ENCODE data around the gene SPAG4. TPM values are rescaled to one million over a fixed set of nuclear protein-coding genes. Genes with fewer than 3 reads are reported as not detected.
A peak's percentile ranks its signal among the peaks of the same experiment; 100 is the strongest.

SPAG4 gene
- total RNA-seq, 1 donor, result 4.0 TPM

DNA sequence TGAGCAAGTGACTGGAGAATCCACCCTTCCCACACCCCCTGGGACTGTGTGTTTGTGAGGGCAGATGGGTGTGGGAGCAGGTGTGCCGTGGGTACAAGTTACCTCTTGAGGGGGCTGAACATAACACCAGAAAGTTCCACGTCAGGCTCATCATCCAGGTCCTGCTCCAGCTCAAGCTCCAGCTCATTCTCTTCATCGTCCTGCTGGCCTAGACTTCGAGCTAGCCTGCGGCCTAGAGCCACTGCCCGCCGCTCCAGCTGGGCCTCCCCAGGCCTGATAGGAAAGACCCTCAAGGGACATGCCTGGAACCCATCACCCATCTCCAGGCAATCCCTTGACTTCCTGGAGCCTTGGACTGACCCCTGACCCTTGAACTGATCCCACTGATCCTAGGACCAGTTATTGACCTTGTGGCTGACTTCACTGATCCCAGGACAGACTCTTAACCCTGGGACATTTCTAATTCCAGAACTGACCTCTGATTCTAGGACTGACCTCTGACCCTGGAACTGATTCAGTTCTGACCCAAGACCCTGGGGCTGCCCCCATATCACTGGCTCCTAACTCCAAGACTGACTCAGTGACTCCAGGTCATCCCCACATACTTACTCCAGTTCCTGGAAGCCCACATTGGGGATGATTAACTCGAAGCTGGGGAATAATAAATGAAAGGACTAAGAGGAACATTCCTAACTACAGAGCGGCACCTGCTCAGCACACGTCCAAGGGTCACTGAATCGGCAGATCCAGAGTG is 11.8 kb upstream of the SPAG4 start:
- Histone ChIP-seq H3K36me3 (ENCODE audit: insufficient read depth, low read length) (no peaks in the 10 kb centered on the region), H2AFZ (ENCODE audit: low read length) (no peak overlapping the region), H3K27me3 (ENCODE audit: insufficient read depth, low read length) (peaks cover 21% of the 10 kb centered on the region), H3K4me3 (ENCODE audit: insufficient read depth, low read length) (no peak overlapping the region), H3K4me2 (ENCODE audit: insufficient read depth, low read length) (no peak overlapping the region), H4K20me1 (ENCODE audit: insufficient read depth, low read length) (no peaks in the 10 kb centered on the region), H3K27ac (ENCODE audit: low read depth, low read length) (no peak overlapping the region), H3K9me3 (ENCODE audit: low read depth, low read length) (no peaks in the 10 kb centered on the region), H3K4me1 (ENCODE audit: insufficient read depth, low read length) (peaks cover 7% of the 10 kb centered on the region), H3K79me2 (ENCODE audit: insufficient read depth, low read length) (no peaks in the 10 kb centered on the region)
- no peak for DNase-seq (ENCODE audit: insufficient read length, low spot score, missing footprints)
- TF ChIP-seq, protein P1, sequence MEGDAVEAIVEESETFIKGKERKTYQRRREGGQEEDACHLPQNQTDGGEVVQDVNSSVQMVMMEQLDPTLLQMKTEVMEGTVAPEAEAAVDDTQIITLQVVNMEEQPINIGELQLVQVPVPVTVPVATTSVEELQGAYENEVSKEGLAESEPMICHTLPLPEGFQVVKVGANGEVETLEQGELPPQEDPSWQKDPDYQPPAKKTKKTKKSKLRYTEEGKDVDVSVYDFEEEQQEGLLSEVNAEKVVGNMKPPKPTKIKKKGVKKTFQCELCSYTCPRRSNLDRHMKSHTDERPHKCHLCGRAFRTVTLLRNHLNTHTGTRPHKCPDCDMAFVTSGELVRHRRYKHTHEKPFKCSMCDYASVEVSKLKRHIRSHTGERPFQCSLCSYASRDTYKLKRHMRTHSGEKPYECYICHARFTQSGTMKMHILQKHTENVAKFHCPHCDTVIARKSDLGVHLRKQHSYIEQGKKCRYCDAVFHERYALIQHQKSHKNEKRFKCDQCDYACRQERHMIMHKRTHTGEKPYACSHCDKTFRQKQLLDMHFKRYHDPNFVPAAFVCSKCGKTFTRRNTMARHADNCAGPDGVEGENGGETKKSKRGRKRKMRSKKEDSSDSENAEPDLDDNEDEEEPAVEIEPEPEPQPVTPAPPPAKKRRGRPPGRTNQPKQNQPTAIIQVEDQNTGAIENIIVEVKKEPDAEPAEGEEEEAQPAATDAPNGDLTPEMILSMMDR (IDR thresholded peaks at IDR 0.05; ENCODE audit: extremely low read depth, low read depth, low read length), result no peak

DNA sequence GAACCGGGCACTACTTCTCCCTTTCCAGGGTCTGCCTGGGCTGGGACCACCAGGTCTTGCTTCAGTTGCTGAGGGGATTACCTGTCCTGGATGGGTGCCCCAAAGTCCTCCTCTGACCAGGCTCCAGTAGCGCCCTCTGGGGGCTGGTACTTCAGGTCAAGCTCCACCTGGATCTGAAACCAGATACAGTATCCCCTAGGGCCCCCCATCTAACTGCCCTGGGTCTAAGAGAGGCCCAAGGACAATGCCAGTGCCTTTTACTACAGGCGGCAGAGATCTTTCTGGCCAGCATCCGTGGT is 11.2 kb upstream of the SPAG4 start:
- H3K4me1 ChIP-seq (ENCODE audit: insufficient read depth, low read length), result peaks cover 7% of the 10 kb centered on the region
- no peak overlapping the region for H3K4me3 ChIP-seq (ENCODE audit: insufficient read depth, low read length)
- TF ChIP-seq, protein P1 (IDR thresholded peaks at IDR 0.05; ENCODE audit: extremely low read depth, low read depth, low read length), result peak; percentile 27

DNA sequence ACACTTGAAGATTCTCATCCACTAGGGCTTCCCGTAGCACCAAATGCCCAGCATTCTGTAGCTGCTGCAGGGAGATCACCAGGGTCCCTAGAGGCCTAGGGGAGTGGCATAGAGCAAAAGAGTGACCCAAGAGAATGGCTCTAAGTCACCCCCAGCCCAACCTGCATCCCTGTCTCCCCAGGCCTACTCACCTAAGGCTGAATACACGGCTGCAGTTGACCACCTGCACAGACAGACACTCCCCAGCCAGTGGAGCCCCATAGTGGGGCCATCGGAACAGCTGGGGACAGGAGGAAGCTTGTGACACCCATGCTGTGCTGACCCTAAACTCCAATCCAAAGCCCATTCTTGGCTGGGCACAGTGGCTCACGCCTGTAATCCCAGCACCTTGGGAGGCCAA is 9.5 kb upstream of the SPAG4 start:
- H3K27me3 ChIP-seq (ENCODE audit: insufficient read depth, low read length), result peaks cover 9% of the 10 kb centered on the region
- TF ChIP-seq, protein P1 (IDR thresholded peaks at IDR 0.05; ENCODE audit: extremely low read depth, low read depth, low read length), result no peak
- H3K9me3 ChIP-seq (ENCODE audit: low read depth, low read length), result no peaks in the 10 kb centered on the region
- no peak overlapping the region for H3K4me3 ChIP-seq (ENCODE audit: insufficient read depth, low read length)
- H4K20me1 ChIP-seq (ENCODE audit: insufficient read depth, low read length), result no peaks in the 10 kb centered on the region
- H3K36me3 ChIP-seq (ENCODE audit: insufficient read depth, low read length), result no peaks in the 10 kb centered on the region
- no peak overlapping the region for H3K27ac ChIP-seq (ENCODE audit: low read depth, low read length)
- no peak overlapping the region for H3K4me2 ChIP-seq (ENCODE audit: insufficient read depth, low read length)
- H2AFZ ChIP-seq (ENCODE audit: low read length), result no peak overlapping the region
- peaks cover 2% of the 10 kb centered on the region for H3K4me1 ChIP-seq (ENCODE audit: insufficient read depth, low read length)
- DNase-seq (ENCODE audit: insufficient read length, low spot score, missing footprints), result no peak
- no peaks in the 10 kb centered on the region for H3K79me2 ChIP-seq (ENCODE audit: insufficient read depth, low read length)

More for the DNA sequence above, 11.2 kb upstream of the SPAG4 start:
- Histone ChIP-seq H3K27ac (ENCODE audit: low read depth, low read length) (no peak overlapping the region), H3K27me3 (ENCODE audit: insufficient read depth, low read length) (peaks cover 21% of the 10 kb centered on the region), H3K9me3 (ENCODE audit: low read depth, low read length) (no peaks in the 10 kb centered on the region), H3K36me3 (ENCODE audit: insufficient read depth, low read length) (no peaks in the 10 kb centered on the region), H2AFZ (ENCODE audit: low read length) (no peak overlapping the region), H3K79me2 (ENCODE audit: insufficient read depth, low read length) (no peaks in the 10 kb centered on the region), H4K20me1 (ENCODE audit: insufficient read depth, low read length) (no peaks in the 10 kb centered on the region), H3K4me2 (ENCODE audit: insufficient read depth, low read length) (no peak overlapping the region)
- no peak for DNase-seq (ENCODE audit: insufficient read length, low spot score, missing footprints)

DNA sequence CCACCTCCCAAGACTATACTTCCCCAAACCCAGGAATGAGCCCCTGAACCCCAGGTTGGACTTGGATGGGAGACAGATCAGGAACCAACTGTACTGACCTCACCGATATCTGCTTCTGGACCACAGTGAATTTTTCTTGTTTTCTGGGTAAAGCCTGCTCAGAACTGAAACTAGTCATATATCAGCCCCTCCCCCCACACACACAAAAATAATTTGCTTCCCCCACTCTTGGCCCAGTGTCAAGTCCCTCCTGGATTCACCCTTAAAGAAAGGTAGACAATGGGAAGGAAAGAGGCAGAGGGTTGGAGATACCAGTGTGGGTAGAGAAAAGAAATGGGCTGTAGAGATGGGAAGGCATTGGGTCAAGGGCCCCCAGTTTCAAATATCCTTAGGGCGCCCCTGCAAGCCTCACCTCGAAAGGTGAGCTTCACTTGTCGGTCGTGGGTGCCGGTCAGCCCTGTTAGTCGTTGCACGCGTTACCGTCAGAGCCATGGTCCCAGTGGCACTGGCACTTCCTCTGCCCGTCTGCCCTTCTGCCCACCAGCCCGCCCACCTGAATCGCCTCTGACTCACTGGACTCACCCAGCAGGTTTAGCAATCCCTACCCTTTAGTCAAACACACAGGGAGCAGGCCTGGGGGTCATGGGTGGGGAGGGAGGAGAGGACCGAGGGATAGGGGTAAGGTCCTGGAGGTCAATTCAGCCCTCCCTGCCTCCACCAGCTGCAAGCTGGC is 8.5 kb upstream of the SPAG4 start:
- H3K4me3 ChIP-seq (ENCODE audit: insufficient read depth, low read length), result no peak overlapping the region
- H3K27ac ChIP-seq (ENCODE audit: low read depth, low read length), result no peak overlapping the region
- H2AFZ ChIP-seq (ENCODE audit: low read length), result no peak overlapping the region
- H3K36me3 ChIP-seq (ENCODE audit: insufficient read depth, low read length), result no peaks in the 10 kb centered on the region
- H4K20me1 ChIP-seq (ENCODE audit: insufficient read depth, low read length), result no peaks in the 10 kb centered on the region
- peaks cover 4% of the 10 kb centered on the region for H3K27me3 ChIP-seq (ENCODE audit: insufficient read depth, low read length)
- no peak for DNase-seq (ENCODE audit: insufficient read length, low spot score, missing footprints)
- no peak overlapping the region for H3K4me2 ChIP-seq (ENCODE audit: insufficient read depth, low read length)
- H3K79me2 ChIP-seq (ENCODE audit: insufficient read depth, low read length), result no peaks in the 10 kb centered on the region
- TF ChIP-seq, protein P1 (IDR thresholded peaks at IDR 0.05; ENCODE audit: extremely low read depth, low read depth, low read length), result no peak
- no peaks in the 10 kb centered on the region for H3K9me3 ChIP-seq (ENCODE audit: low read depth, low read length)
- no peaks in the 10 kb centered on the region for H3K4me1 ChIP-seq (ENCODE audit: insufficient read depth, low read length)

Measured in osteoblast (primary cell).